Spleen (tissue), 11 donors: ENCODE results near the gene MICAL3. TPM values are rescaled to one million over a fixed set of nuclear protein-coding genes. Genes with fewer than 3 reads are reported as not detected.
A peak's percentile ranks its signal among the peaks of the same experiment; 100 is the strongest.

ENCODE experiments used
- DNase-seq: peaks from one replicate; pipeline ENCODE4 v3.0.0-alpha.2; 2020
- H3K27ac ChIP-seq, 8 donors: fragments of 200-600 bp; sonication (generic) in 7 of 8; 1 replicate in 4 of 8; 2 replicates in 4 of 8; pipeline versions ENCODE4 v1.5.0 to v1.8.0; 2016 to 2021; ENCODE audit warnings: inconsistent platforms in 4 of 8, mild to moderate bottlenecking in 4 of 8, moderate library complexity in 1 of 8
- H3K27me3 ChIP-seq, 7 donors: fragments of 200-600 bp; sonication (generic) in 6 of 7; replicated peaks in 1 of 7; 1 replicate in 4 of 7; 2 replicates in 3 of 7; pipeline versions ENCODE4 v1.5.0 to v1.8.0; 2016 to 2021; ENCODE audit warnings: inconsistent platforms in 3 of 7, mild to moderate bottlenecking in 1 of 7
- H3K36me3 ChIP-seq, 6 donors: fragments of 200-600 bp; sonication (generic) in 5 of 6; 1 replicate in 4 of 6; 2 replicates in 2 of 6; pipeline versions ENCODE4 v1.5.0 to v1.8.0; 2016 to 2021; ENCODE audit warnings: inconsistent platforms in 2 of 6
- H3K4me1 ChIP-seq, 6 donors: fragments of 200-600 bp; sonication (generic) in 5 of 6; 1 replicate in 3 of 6; 2 replicates in 3 of 6; pipeline versions ENCODE4 v1.5.0 to v1.8.0; 2016 to 2021; ENCODE audit warnings: inconsistent platforms in 3 of 6
- H3K4me3 ChIP-seq, 8 donors: fragments of 200-600 bp; sonication (generic) in 7 of 8; 1 replicate in 4 of 8; 2 replicates in 4 of 8; pipeline versions ENCODE4 v1.5.0 to v1.8.0; 2016 to 2021; ENCODE audit warnings: inconsistent platforms in 4 of 8, mild to moderate bottlenecking in 4 of 8, moderate library complexity in 2 of 8
- H3K9me3 ChIP-seq, 8 donors: fragments of 200-600 bp; sonication (generic) in 7 of 8; 1 replicate in 4 of 8; 2 replicates in 4 of 8; pipeline versions ENCODE4 v1.5.0 to v1.8.0; 2016 to 2021; ENCODE audit warnings: inconsistent platforms in 4 of 8
- CTCF ChIP-seq, 11 experiments: fragments of 200-600 bp in 7 of 11; fragments of 450-650 bp in 4 of 11; sonication (generic) in 4 of 11; IDR thresholded peaks in 8 of 11; conservative IDR thresholded peaks in 3 of 11; 1 replicate in 7 of 11; 2 replicates in 4 of 11; pipeline versions ENCODE4 v1.4.0 to v1.8.0; 2016 to 2021; ENCODE audit warnings: antibody characterized with exemption in 11 of 11, inconsistent platforms in 4 of 11, mild to moderate bottlenecking in 1 of 11
- POLR2A ChIP-seq, 3 donors: fragments of 450-650 bp; IDR thresholded peaks; one replicate each; pipeline ENCODE4 v1.5.1; 2017; ENCODE audit warnings: antibody characterized with exemption in 3 of 3, mild to moderate bottlenecking in 1 of 3
- POLR2AphosphoS5 ChIP-seq, 3 donors: sonication (generic); formaldehyde crosslinking; IDR thresholded peaks; one replicate each; pipeline ENCODE4 v1.5.1; 2017; ENCODE audit warnings: antibody characterized with exemption in 3 of 3
- WGBS, 5 donors: extraction: QIAGEN DNeasy Blood & Tissue Kit in 3 of 5; methylation state at CpG; one replicate each; pipeline versions ENCODE4 v1.1.5 to v1.1.7; 2013 to 2018; 5-methylcytosine and 5-hydroxymethylcytosine counted together
- intact Hi-C: fragments of 100-400 bp; cut with DNase I; formaldehyde crosslinking; loops from one replicate; pipeline ENCODE4 v1.15.0; 2023; ENCODE audit warnings: low total_unique reads
- polyA plus RNA-seq, 3 donors: library from polyadenylated mRNA; stranded (reverse); fragments of 200-250 nt; gene quantifications; one replicate each; pipeline ENCODE4 v1.2.1, GENCODE V29; 2013
- total RNA-seq, 7 donors: library from RNA; depleted of rRNA in 3 of 7; stranded (reverse); fragments of >200 nt in 3 of 7; fragmentation: NEBNext Ultra II Directional in 4 of 7; extraction: Animal tissue kit (Norgen Biotek cat#: 25700) in 4 of 7; gene quantifications; one replicate each; pipeline versions ENCODE4 v1.1.0 to v1.2.1, GENCODE V29; 2016 to 2021
- donor health status: healthy with polysubstance abuse.
- donor health status: DM: no; HTN: no; CAD: no; lungs with moderate emphysema.
- donor health status: DM: no; HTN: no; CAD: no.
- donor health status: Bipolar disorder and iron deficiency.
- donor health status: healthy.
- donor health status: DM: no; HTN: no; CAD: no.
- donor health status: DM: yes; HTN: yes; CAD: no.

The MICAL3 gene
- total and polyA plus RNA-seq, 10 donors, result 2.6 to 133 (median 75.2) TPM

GRCh38 chr22:17982572-17983141 is 41.7 kb downstream of the MICAL3 start:
- Histone ChIP-seq H3K4me3 (no peak overlapping the region), H3K27ac (no peak overlapping the region), H3K36me3 (peaks cover 0 to 4% (median 0%) of the 10 kb centered on the region in 6 donors), H3K4me1 (peaks cover 14 to 90% (median 55%) of the 10 kb centered on the region in 6 donors), H3K27me3 (no peaks in the 10 kb centered on the region), H3K9me3 (no peaks in the 10 kb centered on the region)
- intact Hi-C loops, result no loop called here
- 79 to 94% (median 88%) methylated on average over 7 of the region's 7 CpGs for WGBS, 5 donors
- DNase-seq, result no peak
- no peak for TF ChIP-seq POLR2AphosphoS5 (IDR thresholded peaks at IDR 0.05)
- no peak for TF ChIP-seq CTCF (IDR thresholded peaks at IDR 0.05 in 8 of 11, conservative IDR thresholded peaks at IDR 0.05 in 3 of 11)
- TF ChIP-seq POLR2A (IDR thresholded peaks at IDR 0.05), result no peak

- 70 to 86% (median 78%) methylated on average over 6 of the region's 6 CpGs for WGBS, 5 donors
- peaks cover 14 to 79% (median 48%) of the 10 kb centered on the region in 6 donors for H3K4me1 ChIP-seq
- no peak overlapping the region for H3K4me3 ChIP-seq
- peak; percentile 71 for DNase-seq
- peak overlapping the region in 5 of 8 donors; percentile 2 to 62 (median 57) for H3K27ac ChIP-seq
- H3K27me3 ChIP-seq, result no peaks in the 10 kb centered on the region
- peaks cover 0 to 4% (median 0%) of the 10 kb centered on the region in 6 donors for H3K36me3 ChIP-seq
- no peak for TF ChIP-seq POLR2A (IDR thresholded peaks at IDR 0.05)
- no peak for TF ChIP-seq POLR2AphosphoS5 (IDR thresholded peaks at IDR 0.05)
- no peak for TF ChIP-seq CTCF (IDR thresholded peaks at IDR 0.05 in 8 of 11, conservative IDR thresholded peaks at IDR 0.05 in 3 of 11)
- intact Hi-C loops, result no loop called here
- H3K9me3 ChIP-seq, result no peaks in the 10 kb centered on the region
Measured at GRCh38 chr22:17981497-17981896, 42.9 kb downstream of the MICAL3 start.

DNA sequence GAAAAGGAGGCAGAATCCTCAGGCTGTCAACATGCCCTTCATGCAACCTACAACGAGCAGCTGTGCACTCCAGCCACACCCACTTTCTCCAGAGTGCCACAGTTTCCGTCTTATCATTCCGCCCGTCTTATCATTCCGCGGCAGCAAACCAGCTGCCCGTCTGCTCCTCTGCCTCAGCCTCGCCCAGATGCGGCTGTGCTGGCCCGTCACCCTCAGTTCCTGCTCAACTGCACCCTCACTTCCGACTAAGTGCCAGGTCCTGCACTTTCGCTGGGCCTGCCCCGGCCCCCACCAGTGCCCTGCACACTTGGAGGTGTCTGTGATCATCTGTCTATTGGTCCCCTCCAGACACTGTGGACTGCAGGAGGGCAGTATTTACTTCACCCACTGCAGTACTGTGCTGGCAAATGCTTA is 43.7 kb downstream of the MICAL3 start:
- H3K4me3 ChIP-seq, result peak overlapping the region in 3 of 8 donors; percentile 1 to 41 (median 5)
- TF ChIP-seq CTCF (IDR thresholded peaks at IDR 0.05 in 8 of 11, conservative IDR thresholded peaks at IDR 0.05 in 3 of 11), result no peak
- TF ChIP-seq POLR2AphosphoS5 (IDR thresholded peaks at IDR 0.05), result peak; percentile 64 to 80 (median 78)
- peak; percentile 88 for DNase-seq

GRCh38 chr22:17980015-17980590 is 44.3 kb downstream of the MICAL3 start:
- Histone ChIP-seq H3K4me3 (peak overlapping the region in 3 of 8 donors; percentile 1 to 41 (median 5)), H3K27me3 (no peaks in the 10 kb centered on the region), H3K36me3 (peaks cover 0 to 4% (median 0%) of the 10 kb centered on the region in 6 donors), H3K27ac (peak overlapping the region in 7 of 8 donors; percentile 1 to 65 (median 59)), H3K9me3 (no peaks in the 10 kb centered on the region), H3K4me1 (peaks cover 14 to 77% (median 51%) of the 10 kb centered on the region in 6 donors)
- DNase-seq, result peak; percentile 33
- WGBS, 5 donors, result 30 to 65% (median 41%) methylated on average over 7 of the region's 7 CpGs
- TF ChIP-seq POLR2A (IDR thresholded peaks at IDR 0.05) (no peak), CTCF (IDR thresholded peaks at IDR 0.05 in 8 of 11, conservative IDR thresholded peaks at IDR 0.05 in 3 of 11) (no peak), POLR2AphosphoS5 (IDR thresholded peaks at IDR 0.05) (no peak)
- intact Hi-C loops, result no loop called here

More for the DNA sequence above, 43.7 kb downstream of the MICAL3 start:
- Histone ChIP-seq H3K4me1 (peaks cover 14 to 77% (median 49%) of the 10 kb centered on the region in 6 donors), H3K27ac (peak overlapping the region in 6 of 8 donors; percentile 52 to 65 (median 60)), H3K9me3 (no peaks in the 10 kb centered on the region), H3K36me3 (peaks cover 0 to 4% (median 0%) of the 10 kb centered on the region in 6 donors), H3K27me3 (no peaks in the 10 kb centered on the region)
- intact Hi-C loops, result no loop called here
- WGBS, 5 donors, result 3 to 14% (median 12%) methylated on average over 13 of the region's 13 CpGs
